ENCODE results near the gene GUCD1. TPM values are rescaled to one million over a fixed set of nuclear protein-coding genes. Genes with fewer than 3 reads are reported as not detected.

GUCD1 gene
- total and polyA plus RNA-seq, 2 of the 13 experiments (the other 11 are each of a cell fraction or from before 2014, with no cell fraction given) = 128 to 245 TPM

- TF ChIP-seq, protein P1, sequence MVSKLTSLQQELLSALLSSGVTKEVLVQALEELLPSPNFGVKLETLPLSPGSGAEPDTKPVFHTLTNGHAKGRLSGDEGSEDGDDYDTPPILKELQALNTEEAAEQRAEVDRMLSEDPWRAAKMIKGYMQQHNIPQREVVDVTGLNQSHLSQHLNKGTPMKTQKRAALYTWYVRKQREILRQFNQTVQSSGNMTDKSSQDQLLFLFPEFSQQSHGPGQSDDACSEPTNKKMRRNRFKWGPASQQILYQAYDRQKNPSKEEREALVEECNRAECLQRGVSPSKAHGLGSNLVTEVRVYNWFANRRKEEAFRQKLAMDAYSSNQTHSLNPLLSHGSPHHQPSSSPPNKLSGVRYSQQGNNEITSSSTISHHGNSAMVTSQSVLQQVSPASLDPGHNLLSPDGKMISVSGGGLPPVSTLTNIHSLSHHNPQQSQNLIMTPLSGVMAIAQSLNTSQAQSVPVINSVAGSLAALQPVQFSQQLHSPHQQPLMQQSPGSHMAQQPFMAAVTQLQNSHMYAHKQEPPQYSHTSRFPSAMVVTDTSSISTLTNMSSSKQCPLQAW (CRISPR knock-in tag; IDR thresholded peaks at IDR 0.05) = no peak
- TF ChIP-seq GATA4 (IDR thresholded peaks at IDR 0.05; ENCODE audit: borderline replicate concordance, low read depth) (no peak), ZNF749 (CRISPR knock-in tag; IDR thresholded peaks at IDR 0.05; ENCODE audit: borderline replicate concordance) (no peak), ZNF329 (CRISPR knock-in tag; IDR thresholded peaks at IDR 0.05; ENCODE audit: low read depth) (no peak), ISL2 (CRISPR knock-in tag; IDR thresholded peaks at IDR 0.05) (0 out of 2 replicates have a peak, but pooled peaks have one; percentile 36), ZNF879 (CRISPR knock-in tag; IDR thresholded peaks at IDR 0.05) (no peak), RARG (CRISPR knock-in tag; IDR thresholded peaks at IDR 0.05; ENCODE audit: low read depth) (no peak), STAT5B (CRISPR knock-in tag; IDR thresholded peaks at IDR 0.05) (no peak), ZNF614 (CRISPR knock-in tag; IDR thresholded peaks at IDR 0.05; ENCODE audit: borderline replicate concordance) (no peak), ZHX1 (CRISPR knock-in tag; IDR thresholded peaks at IDR 0.05; ENCODE audit: low read depth) (no peak), ZFP36L1 (CRISPR knock-in tag; IDR thresholded peaks at IDR 0.05) (no peak), MYNN (CRISPR knock-in tag; IDR thresholded peaks at IDR 0.05; ENCODE audit: low read depth) (no peak), PHF20 (CRISPR knock-in tag; IDR thresholded peaks at IDR 0.05) (no peak), HOXA7 (CRISPR knock-in tag; IDR thresholded peaks at IDR 0.05) (no peak), U2AF2 (IDR thresholded peaks at IDR 0.05; ENCODE audit: low read depth, low read length) (no peak), KLF16 (CRISPR knock-in tag; IDR thresholded peaks at IDR 0.05) (no peak; a peak in 1 of 4 replicates), ZNF276 (CRISPR knock-in tag; IDR thresholded peaks at IDR 0.05; ENCODE audit: low read depth) (peak; percentile 51; the same call in 1 of the 2 replicates)
- TF ChIP-seq, protein P2, sequence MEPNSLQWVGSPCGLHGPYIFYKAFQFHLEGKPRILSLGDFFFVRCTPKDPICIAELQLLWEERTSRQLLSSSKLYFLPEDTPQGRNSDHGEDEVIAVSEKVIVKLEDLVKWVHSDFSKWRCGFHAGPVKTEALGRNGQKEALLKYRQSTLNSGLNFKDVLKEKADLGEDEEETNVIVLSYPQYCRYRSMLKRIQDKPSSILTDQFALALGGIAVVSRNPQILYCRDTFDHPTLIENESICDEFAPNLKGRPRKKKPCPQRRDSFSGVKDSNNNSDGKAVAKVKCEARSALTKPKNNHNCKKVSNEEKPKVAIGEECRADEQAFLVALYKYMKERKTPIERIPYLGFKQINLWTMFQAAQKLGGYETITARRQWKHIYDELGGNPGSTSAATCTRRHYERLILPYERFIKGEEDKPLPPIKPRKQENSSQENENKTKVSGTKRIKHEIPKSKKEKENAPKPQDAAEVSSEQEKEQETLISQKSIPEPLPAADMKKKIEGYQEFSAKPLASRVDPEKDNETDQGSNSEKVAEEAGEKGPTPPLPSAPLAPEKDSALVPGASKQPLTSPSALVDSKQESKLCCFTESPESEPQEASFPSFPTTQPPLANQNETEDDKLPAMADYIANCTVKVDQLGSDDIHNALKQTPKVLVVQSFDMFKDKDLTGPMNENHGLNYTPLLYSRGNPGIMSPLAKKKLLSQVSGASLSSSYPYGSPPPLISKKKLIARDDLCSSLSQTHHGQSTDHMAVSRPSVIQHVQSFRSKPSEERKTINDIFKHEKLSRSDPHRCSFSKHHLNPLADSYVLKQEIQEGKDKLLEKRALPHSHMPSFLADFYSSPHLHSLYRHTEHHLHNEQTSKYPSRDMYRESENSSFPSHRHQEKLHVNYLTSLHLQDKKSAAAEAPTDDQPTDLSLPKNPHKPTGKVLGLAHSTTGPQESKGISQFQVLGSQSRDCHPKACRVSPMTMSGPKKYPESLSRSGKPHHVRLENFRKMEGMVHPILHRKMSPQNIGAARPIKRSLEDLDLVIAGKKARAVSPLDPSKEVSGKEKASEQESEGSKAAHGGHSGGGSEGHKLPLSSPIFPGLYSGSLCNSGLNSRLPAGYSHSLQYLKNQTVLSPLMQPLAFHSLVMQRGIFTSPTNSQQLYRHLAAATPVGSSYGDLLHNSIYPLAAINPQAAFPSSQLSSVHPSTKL (CRISPR knock-in tag; IDR thresholded peaks at IDR 0.05) = peak; percentile 59
- TF ChIP-seq, protein P3, sequence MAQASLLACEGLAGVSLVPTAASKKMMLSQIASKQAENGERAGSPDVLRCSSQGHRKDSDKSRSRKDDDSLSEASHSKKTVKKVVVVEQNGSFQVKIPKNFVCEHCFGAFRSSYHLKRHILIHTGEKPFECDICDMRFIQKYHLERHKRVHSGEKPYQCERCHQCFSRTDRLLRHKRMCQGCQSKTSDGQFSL (CRISPR knock-in tag; IDR thresholded peaks at IDR 0.05) = no peak
These were observed 48.0 kb downstream of the GUCD1 start (continued) for GRCh38 chr22:24506802-24507438.
